Measurements from ENCODE around the gene RBM4.
"Not testable (repeated sequence)": the region's sequence is repeated elsewhere in the genome, so short reads cannot be mapped to it uniquely, and the experiment has no call there.

RBM4 gene

GRCh38 chr11:66629356-66629755, 9.1 kb upstream of the RBM4 start:
- H3K4me3 ChIP-seq: no peak overlapping the region
- H3K27ac ChIP-seq: no peak overlapping the region
- DNase-seq (ENCODE audit: low spot score): no peak
- TF ChIP-seq CTCF (IDR thresholded peaks at IDR 0.05): no peak

GRCh38 chr11:66631883-66632282, 6.6 kb upstream of the RBM4 start:
- Histone ChIP-seq H3K27ac (no peak overlapping the region), H3K4me3 (no peak overlapping the region)
- TF ChIP-seq CTCF (IDR thresholded peaks at IDR 0.05): no peak
- no peak for DNase-seq (ENCODE audit: low spot score)

DNA sequence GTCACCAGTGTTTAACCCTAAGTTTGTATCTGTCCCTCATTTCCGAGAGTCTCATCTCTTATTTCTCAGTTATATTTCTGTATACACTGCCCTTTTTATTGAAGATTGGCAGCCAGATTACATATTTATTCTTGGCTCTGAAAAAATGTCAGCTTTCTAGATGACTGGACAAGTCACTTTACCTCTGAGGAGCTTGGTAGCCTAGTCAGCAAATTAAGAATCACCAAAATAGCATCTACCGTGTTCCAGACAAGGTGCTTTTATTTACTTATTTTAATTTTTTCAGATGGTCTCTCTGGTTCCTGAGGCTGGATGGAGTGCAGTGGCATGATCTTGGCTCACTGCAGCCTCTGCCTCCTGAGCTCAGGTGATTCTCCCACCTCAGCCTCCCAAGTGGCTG, 5.6 kb upstream of the RBM4 start:
- no peak for TF ChIP-seq CTCF (IDR thresholded peaks at IDR 0.05)
- Histone ChIP-seq H3K4me3 (no peak overlapping the region), H3K27ac (no peak overlapping the region)
- DNase-seq (ENCODE audit: low spot score): no peak

- Histone ChIP-seq H3K27ac (no peak overlapping the region), H3K4me3 (no peak overlapping the region)
- TF ChIP-seq CTCF (IDR thresholded peaks at IDR 0.05): no peak
- no peak for DNase-seq (ENCODE audit: low spot score)
Measured at GRCh38 chr11:66636411-66636810, 2.1 kb upstream of the RBM4 start.

GRCh38 chr11:66637557-66638176, 836 bp upstream of the RBM4 start:
- H3K27ac ChIP-seq: peak overlapping the region; percentile 50 to 80
- H3K4me3 ChIP-seq: peak overlapping the region; percentile 89
- TF ChIP-seq CTCF (IDR thresholded peaks at IDR 0.05): no peak
- no peak for DNase-seq (ENCODE audit: low spot score)

DNA sequence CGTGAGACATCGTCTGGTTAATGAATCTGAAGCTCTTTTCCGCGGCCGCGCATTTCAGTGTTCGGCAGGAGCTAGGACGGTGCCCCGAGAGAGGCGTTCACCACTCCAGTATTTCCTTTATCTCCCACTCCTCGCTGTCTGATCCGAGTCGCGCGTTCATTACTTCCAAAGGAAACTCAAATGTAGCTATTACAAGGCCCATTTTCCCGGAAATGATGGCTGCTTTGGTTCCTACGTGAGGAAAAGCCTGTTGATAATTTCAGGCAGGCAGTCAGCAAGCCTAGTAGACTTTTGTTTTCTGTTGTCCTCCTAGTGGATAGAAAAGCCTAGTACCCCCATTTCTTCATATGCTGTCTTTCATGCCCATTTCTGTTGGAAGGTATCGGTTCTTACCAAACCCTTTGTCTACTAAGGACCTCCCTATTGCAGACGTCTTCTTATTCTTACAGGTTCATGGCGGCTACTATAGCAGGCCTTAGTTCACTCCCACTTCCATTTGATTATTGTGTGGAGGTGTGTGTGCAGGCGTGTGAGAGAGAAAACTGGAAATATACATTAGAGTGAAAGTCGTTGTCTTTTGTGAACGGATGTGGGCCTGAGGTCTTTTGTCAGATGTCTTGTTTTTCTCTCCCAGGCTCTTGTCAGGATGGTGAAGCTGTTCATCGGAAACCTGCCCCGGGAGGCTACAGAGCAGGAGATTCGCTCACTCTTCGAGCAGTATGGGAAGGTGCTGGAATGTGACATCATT, 737 bp downstream of the RBM4 start:
- Histone ChIP-seq H3K4me3 (peak overlapping the region; percentile 89), H3K27ac (peak overlapping the region; percentile 75 to 84)
- DNase-seq (ENCODE audit: low spot score): no peak
- TF ChIP-seq CTCF (IDR thresholded peaks at IDR 0.05): no peak

- H3K27ac ChIP-seq; DNase-seq (ENCODE audit: low spot score): not testable (repeated sequence)
- peak overlapping the region; percentile 89 for H3K4me3 ChIP-seq
Measured at GRCh38 chr11:66639814-66640340, 1.4 kb downstream of the RBM4 start.

Measured in coronary artery (tissue), 2 donors.